Keratinocyte (primary cell): Measurements from ENCODE around the gene HEYL. TPM values are rescaled to one million over a fixed set of nuclear protein-coding genes. Genes with fewer than 3 reads are reported as not detected.

ENCODE experiments used
- DNase-seq: peaks from one replicate; pipeline ENCODE4 v3.0.0-alpha.2; 2011; ENCODE audit warnings: low read depth, missing footprints, low spot score
- FAIRE-seq: peaks from 2 replicates; lab custom pipeline; 2011; peaks lifted over from hg19 to GRCh38; lab: Jason Lieb, UNC
- H2AFZ ChIP-seq: 2 replicates; pipeline ENCODE4 v1.6.0; 2012; ENCODE audit warnings: low read length, control low read depth, inconsistent platforms; ENCODE audit not compliant: control insufficient read depth
- H3K27ac ChIP-seq: 2 replicates; pipeline ENCODE4 v1.5.1; 2011; ENCODE audit warnings: low read length; ENCODE audit not compliant: control insufficient read depth, insufficient read depth
- H3K27me3 ChIP-seq: 3 replicates; pipeline ENCODE4 v1.6.0; 2011; ENCODE audit warnings: low read length; ENCODE audit not compliant: control insufficient read depth, insufficient read depth; ENCODE audit errors: extremely low read depth
- H3K36me3 ChIP-seq, 2 experiments: 2 replicates in 1 of 2; 3 replicates in 1 of 2; pipeline ENCODE4 v1.5.1; 2011; ENCODE audit warnings: low read length in 2 of 2, mild to moderate bottlenecking in 1 of 2; ENCODE audit not compliant: control insufficient read depth in 2 of 2, insufficient read depth in 2 of 2; ENCODE audit errors: extremely low read depth in 1 of 2
- H3K4me1 ChIP-seq: 3 replicates; pipeline ENCODE4 v1.5.1; 2011; ENCODE audit warnings: low read length; ENCODE audit not compliant: control insufficient read depth, insufficient read depth; ENCODE audit errors: extremely low read depth
- H3K4me2 ChIP-seq: 3 replicates; pipeline ENCODE4 v1.6.0; 2011; ENCODE audit warnings: low read depth, low read length; ENCODE audit not compliant: control insufficient read depth, insufficient read depth; ENCODE audit errors: extremely low read depth
- H3K4me3 ChIP-seq, 3 experiments: fragments of 200-600 bp in 1 of 3; sonication (generic) in 1 of 3; 2 replicates in 2 of 3; 3 replicates in 1 of 3; pipeline ENCODE4 v1.5.1; 2011 to 2016; ENCODE audit warnings: low read length in 3 of 3, mild to moderate bottlenecking in 3 of 3, control low read depth in 2 of 3, inconsistent platforms in 1 of 3, low read depth in 1 of 3, mixed read lengths in 1 of 3, mixed run types in 1 of 3, moderate library complexity in 1 of 3; ENCODE audit not compliant: control insufficient read depth in 2 of 3, insufficient read depth in 2 of 3; ENCODE audit errors: extremely low read depth in 1 of 3
- H3K79me2 ChIP-seq: 2 replicates; pipeline ENCODE4 v1.6.0; 2012; ENCODE audit warnings: low read length; ENCODE audit not compliant: control insufficient read depth, insufficient read depth
- H3K9ac ChIP-seq: 3 replicates; pipeline ENCODE4 v1.6.0; 2011; ENCODE audit warnings: low read length; ENCODE audit not compliant: control insufficient read depth, insufficient read depth; ENCODE audit errors: extremely low read depth
- H3K9me1 ChIP-seq: 3 replicates; pipeline ENCODE4 v1.6.0; 2011; ENCODE audit warnings: low read length; ENCODE audit not compliant: control insufficient read depth, insufficient read depth; ENCODE audit errors: extremely low read depth
- H3K9me3 ChIP-seq: 2 replicates; pipeline ENCODE4 v1.5.1; 2012; ENCODE audit warnings: low read depth, low read length; ENCODE audit not compliant: control insufficient read depth
- H4K20me1 ChIP-seq: 3 replicates; pipeline ENCODE4 v1.6.0; 2011; ENCODE audit warnings: low read length; ENCODE audit not compliant: control insufficient read depth, insufficient read depth; ENCODE audit errors: extremely low read depth
- CTCF ChIP-seq, 3 experiments: IDR thresholded peaks in 1 of 3; conservative IDR thresholded peaks in 1 of 3; optimal IDR thresholded peaks in 1 of 3; 2 replicates in 2 of 3; 3 replicates in 1 of 3; pipeline versions ENCODE3 to v1.5.1; 2011; ENCODE audit warnings: low read length in 3 of 3, mild to moderate bottlenecking in 3 of 3, moderate library complexity in 2 of 3, control low read depth in 1 of 3, inconsistent platforms in 1 of 3; ENCODE audit not compliant: insufficient read depth in 2 of 3; ENCODE audit errors: extremely low read depth in 1 of 3
- EZH2 ChIP-seq: IDR thresholded peaks from one replicate; pipeline ENCODE4 v1.6.1; 2012; ENCODE audit warnings: inconsistent platforms, mild to moderate bottlenecking, low read length, moderate library complexity
- dilution Hi-C: fragments of 300-500 bp; cut with MboI; formaldehyde crosslinking; loops from one replicate; pipeline ENCODE4 v1.7.0; 2020; ENCODE audit warnings: low sequenced_read_pairs; ENCODE audit not compliant: extremely low pct_ligation_motif_present
- polyA plus RNA-seq, 5 experiments: library from polyadenylated mRNA; depleted of rRNA in 3 of 5; stranded (reverse) in 3 of 5; stranded (forward) in 1 of 5; unstranded in 1 of 5; fragments of >200 nt; gene quantifications; 1 replicate in 1 of 5; 2 replicates in 3 of 5; 3 replicates in 1 of 5; pipeline versions ENCODE4 v1.2.1 to v1.2.3, GENCODE V29; 2011 to 2012; ENCODE audit warnings: missing spikeins in 2 of 5, low read depth in 1 of 5, low replicate concordance in 1 of 5

Gene HEYL
- polyA plus RNA-seq, 1 donor (not counting 4 experiments of a cell fraction or from before 2014, with no cell fraction given) = not detected

DNA sequence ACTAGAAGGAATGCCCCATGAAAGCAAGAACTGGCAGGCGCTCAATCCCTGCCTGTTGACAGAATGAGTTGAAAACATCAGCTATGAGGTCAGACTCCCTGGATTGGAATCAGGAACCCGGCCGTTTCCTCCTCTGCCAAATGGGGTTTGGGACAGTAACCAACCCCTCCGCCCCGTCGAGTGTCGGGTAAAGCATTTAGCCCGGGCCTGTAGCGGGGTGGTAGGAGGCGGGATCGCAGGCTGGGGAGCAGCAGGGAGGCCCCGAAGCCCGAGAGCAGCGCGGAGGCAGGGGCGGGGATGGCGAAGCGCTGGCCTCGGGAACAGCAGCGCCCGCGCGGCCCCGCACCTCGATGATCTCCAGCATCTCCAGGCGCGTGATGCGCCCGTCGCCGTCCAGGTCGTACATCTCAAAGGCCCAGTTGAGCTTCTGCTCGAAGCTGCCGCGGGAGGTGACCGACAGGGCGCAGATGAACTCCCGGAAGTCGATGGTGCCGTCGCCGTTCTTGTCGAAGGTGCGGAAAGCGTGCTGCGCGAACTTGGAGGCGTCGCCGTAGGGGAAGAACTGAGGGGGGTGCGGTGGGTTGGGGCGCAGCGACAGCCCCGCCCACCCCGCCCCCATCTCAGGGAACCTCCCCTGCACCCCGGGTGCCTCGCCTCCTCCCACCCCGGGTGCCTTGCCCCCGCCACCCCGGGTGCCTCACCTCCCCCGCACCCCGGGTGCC lies 44.3 kb upstream of the HEYL start:
- Histone ChIP-seq H3K27me3 (peaks cover 59% of the 10 kb centered on the region), H3K4me1 (no peaks in the 10 kb centered on the region), H3K36me3 (no peaks in the 10 kb centered on the region), H3K9me1 (no peaks in the 10 kb centered on the region), H3K4me3 (no peak overlapping the region), H3K9ac (no peak overlapping the region), H2AFZ (no peak overlapping the region), H3K4me2 (no peak overlapping the region), H3K79me2 (no peaks in the 10 kb centered on the region), H3K9me3 (no peaks in the 10 kb centered on the region), H4K20me1 (no peaks in the 10 kb centered on the region), H3K27ac (no peak overlapping the region)
- no peak for DNase-seq
- dilution Hi-C loops = no loop called here
- no peak for FAIRE-seq
- TF ChIP-seq CTCF (optimal IDR thresholded peaks at IDR 0.05 in 1 of 3, IDR thresholded peaks at IDR 0.05 in 1 of 3, conservative IDR thresholded peaks at IDR 0.05 in 1 of 3; ENCODE audit: extremely low read depth in 1 of 3, insufficient read depth in 2 of 3, low read length in 3 of 3) (no peak), EZH2 (peak; percentile 32)

DNA sequence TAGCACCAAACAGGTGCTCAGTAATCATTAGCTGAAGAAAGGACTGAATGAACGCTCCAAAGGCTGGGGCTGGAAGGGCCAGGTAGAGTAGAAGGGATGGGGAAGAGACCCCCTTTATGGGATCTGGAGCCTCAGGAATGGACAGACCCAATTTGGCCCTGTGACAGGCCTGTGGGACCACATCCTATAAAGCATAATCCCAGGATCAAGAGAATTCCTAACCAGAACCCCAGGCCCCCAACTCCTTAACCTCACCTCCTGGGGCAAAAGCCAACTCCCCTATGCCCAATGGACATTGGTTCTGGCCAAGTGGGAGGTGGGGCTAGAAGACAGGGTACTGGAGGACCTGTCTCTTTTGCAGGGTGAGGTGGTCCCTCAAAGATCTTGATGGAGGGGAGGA lies 42.6 kb upstream of the HEYL start:
- H3K9ac ChIP-seq = no peak overlapping the region
- TF ChIP-seq EZH2 (no peak), CTCF (optimal IDR thresholded peaks at IDR 0.05 in 1 of 3, IDR thresholded peaks at IDR 0.05 in 1 of 3, conservative IDR thresholded peaks at IDR 0.05 in 1 of 3; ENCODE audit: extremely low read depth in 1 of 3, insufficient read depth in 2 of 3, low read length in 3 of 3) (no peak)
- H3K79me2 ChIP-seq = no peaks in the 10 kb centered on the region
- dilution Hi-C loops = no loop called here
- H3K9me1 ChIP-seq = no peaks in the 10 kb centered on the region
- FAIRE-seq (no peak), DNase-seq (no peak)
- H3K27ac ChIP-seq = no peak overlapping the region
- no peaks in the 10 kb centered on the region for H3K9me3 ChIP-seq
- no peak overlapping the region for H3K4me2 ChIP-seq
- H3K36me3 ChIP-seq = no peaks in the 10 kb centered on the region
- peaks cover 2% of the 10 kb centered on the region for H4K20me1 ChIP-seq
- peaks cover 50% of the 10 kb centered on the region for H3K27me3 ChIP-seq
- H2AFZ ChIP-seq = no peak overlapping the region
- H3K4me3 ChIP-seq = no peak overlapping the region
- no peaks in the 10 kb centered on the region for H3K4me1 ChIP-seq
